Putamen (tissue), 1 donor: Measurements from ENCODE around the gene ALDH1L1.
"Not testable (repeated sequence)": the region's sequence is repeated elsewhere in the genome, so short reads cannot be mapped to it uniquely, and the experiment has no call there.

ENCODE experiments used
- DNase-seq: peaks from one replicate; pipeline ENCODE4 v3.0.0-alpha.2; 2016; ENCODE audit warnings: low spot score

The ALDH1L1 gene

GRCh38 chr3:126104742-126105605 is 75.4 kb downstream of the ALDH1L1 start:
- no peak for DNase-seq

GRCh38 chr3:126104028-126104635 is 76.3 kb downstream of the ALDH1L1 start:
- no peak for DNase-seq

- no peak for DNase-seq
Measured at GRCh38 chr3:126103121-126104027, 77.0 kb downstream of the ALDH1L1 start.

- no peak for DNase-seq
Measured at GRCh38 chr3:126102530-126102951, 77.8 kb downstream of the ALDH1L1 start.

GRCh38 chr3:126102011-126102410 is 78.4 kb downstream of the ALDH1L1 start:
- DNase-seq, result no peak

- DNase-seq, result no peak
Measured at GRCh38 chr3:126101521-126101982, 78.8 kb downstream of the ALDH1L1 start.

- no peak for DNase-seq
Measured at GRCh38 chr3:126100634-126101301, 79.6 kb downstream of the ALDH1L1 start.

- DNase-seq, result no peak
Measured at GRCh38 chr3:126100269-126100633, 80.1 kb downstream of the ALDH1L1 start.

GRCh38 chr3:126098391-126098858 is 82.0 kb downstream of the ALDH1L1 start:
- DNase-seq, result no peak

- no peak for DNase-seq
Measured at GRCh38 chr3:126097801-126098200, 82.6 kb downstream of the ALDH1L1 start.

- not testable (repeated sequence) for DNase-seq
Measured at GRCh38 chr3:126096274-126096673, 84.1 kb downstream of the ALDH1L1 start.

GRCh38 chr3:126092128-126092527 is 88.3 kb downstream of the ALDH1L1 start:
- not testable (repeated sequence) for DNase-seq

- no peak for DNase-seq
Measured at GRCh38 chr3:126087552-126088175, 92.7 kb downstream of the ALDH1L1 start.

- DNase-seq, result no peak
Measured at GRCh38 chr3:126085841-126086240, 94.5 kb downstream of the ALDH1L1 start.

- DNase-seq, result no peak
Measured at GRCh38 chr3:126085276-126085675, 95.1 kb downstream of the ALDH1L1 start.

- DNase-seq, result no peak
Measured at GRCh38 chr3:126084768-126085180, 95.6 kb downstream of the ALDH1L1 start.

GRCh38 chr3:126083913-126084767 is 96.2 kb downstream of the ALDH1L1 start, which contains the start of gene SLC41A3:
Gene SLC41A3 (minus strand): TSS chr3:126084124. CDS start chr3:126068219, 15,905 bp downstream.
- DNase-seq, result peak; percentile 88

- peak; percentile 20 for DNase-seq
Measured at GRCh38 chr3:126083511-126083912, 96.9 kb downstream of the ALDH1L1 start.

- no peak for DNase-seq
Measured at GRCh38 chr3:126083138-126083445, 97.3 kb downstream of the ALDH1L1 start.
